ENCODE results near the gene DENND1A.

Gene DENND1A

GRCh38 chr9:123368536-123369153 is 561.3 kb downstream of the DENND1A start:
- in situ Hi-C loops (cut with MboI; ENCODE audit: low sequenced_read_pairs), result loop anchor here (25.0 kb wide), 1 partner anchor 906 kb away; no protein-coding TSS in a partner anchor

GRCh38 chr9:123368023-123368422 is 561.9 kb downstream of the DENND1A start:
- in situ Hi-C loops (cut with MboI; ENCODE audit: low sequenced_read_pairs), result loop anchor here (25.0 kb wide), 1 partner anchor 906 kb away; no protein-coding TSS in a partner anchor

GRCh38 chr9:123365881-123366528 is 563.9 kb downstream of the DENND1A start:
- in situ Hi-C loops (cut with MboI; ENCODE audit: low sequenced_read_pairs), result loop anchor here (25.0 kb wide), 1 partner anchor 904 kb away; no protein-coding TSS in a partner anchor

- in situ Hi-C loops (cut with MboI; ENCODE audit: low sequenced_read_pairs), result loop anchor here (25.0 kb wide), 1 partner anchor 903 kb away; no protein-coding TSS in a partner anchor
Observed at GRCh38 chr9:123365287-123365880, 564.5 kb downstream of the DENND1A start.

GRCh38 chr9:123364241-123364824 is 565.6 kb downstream of the DENND1A start:
- in situ Hi-C loops (cut with MboI; ENCODE audit: low sequenced_read_pairs), result loop anchor here (25.0 kb wide), 1 partner anchor 902 kb away; no protein-coding TSS in a partner anchor

GRCh38 chr9:123362856-123363255 is 567.1 kb downstream of the DENND1A start:
- in situ Hi-C loops (cut with MboI; ENCODE audit: low sequenced_read_pairs), result loop anchor here (25.0 kb wide), 1 partner anchor 901 kb away; no protein-coding TSS in a partner anchor

- in situ Hi-C loops (cut with MboI; ENCODE audit: low sequenced_read_pairs), result loop anchor here (25.0 kb wide), 1 partner anchor 900 kb away; no protein-coding TSS in a partner anchor
Observed at GRCh38 chr9:123361731-123362510, 568.0 kb downstream of the DENND1A start.

- in situ Hi-C loops (cut with MboI; ENCODE audit: low sequenced_read_pairs), result loop anchor here (25.0 kb wide), 1 partner anchor 899 kb away; no protein-coding TSS in a partner anchor
Observed at GRCh38 chr9:123361086-123361730, 568.7 kb downstream of the DENND1A start.

- in situ Hi-C loops (cut with MboI; ENCODE audit: low sequenced_read_pairs), result loop anchor here (25.0 kb wide), 1 partner anchor 898 kb away; no protein-coding TSS in a partner anchor
Observed at GRCh38 chr9:123360161-123361085, 569.5 kb downstream of the DENND1A start.

- in situ Hi-C loops (cut with MboI; ENCODE audit: low sequenced_read_pairs), result loop anchor here (25.0 kb wide), 1 partner anchor 897 kb away; no protein-coding TSS in a partner anchor
Observed at GRCh38 chr9:123359546-123359945, 570.4 kb downstream of the DENND1A start.

- in situ Hi-C loops (cut with MboI; ENCODE audit: low sequenced_read_pairs), result loop anchor here (25.0 kb wide), 1 partner anchor 897 kb away; no protein-coding TSS in a partner anchor
Observed at GRCh38 chr9:123359106-123359505, 570.8 kb downstream of the DENND1A start.

- in situ Hi-C loops (cut with MboI; ENCODE audit: low sequenced_read_pairs), result loop anchor here (25.0 kb wide), 1 partner anchor 896 kb away; no protein-coding TSS in a partner anchor
Observed at GRCh38 chr9:123358181-123358905, 571.6 kb downstream of the DENND1A start.

- in situ Hi-C loops (cut with MboI; ENCODE audit: low sequenced_read_pairs), result loop anchor here (25.0 kb wide), 1 partner anchor 895 kb away; no protein-coding TSS in a partner anchor
Observed at GRCh38 chr9:123357743-123358059, 572.2 kb downstream of the DENND1A start.

- in situ Hi-C loops (cut with MboI; ENCODE audit: low sequenced_read_pairs), result loop anchor here (25.0 kb wide), 1 partner anchor 895 kb away; no protein-coding TSS in a partner anchor
Observed at GRCh38 chr9:123356851-123357742, 572.8 kb downstream of the DENND1A start.

GRCh38 chr9:123355761-123356431 is 574.0 kb downstream of the DENND1A start, which contains the start of gene CRB2:
Gene CRB2, plus strand, starts transcription at chr9:123356197. Its CDS starts 64 bp downstream, at chr9:123356261.
- in situ Hi-C loops (cut with MboI; ENCODE audit: low sequenced_read_pairs), result loop anchor here (25.0 kb wide), 1 partner anchor 894 kb away; no protein-coding TSS in a partner anchor
